ENCODE results near the gene ARMC2.

The ARMC2 gene

GRCh38 chr6:108998485-108998884, 150.3 kb downstream of the ARMC2 start:
- DNase-seq: no peak

DNA sequence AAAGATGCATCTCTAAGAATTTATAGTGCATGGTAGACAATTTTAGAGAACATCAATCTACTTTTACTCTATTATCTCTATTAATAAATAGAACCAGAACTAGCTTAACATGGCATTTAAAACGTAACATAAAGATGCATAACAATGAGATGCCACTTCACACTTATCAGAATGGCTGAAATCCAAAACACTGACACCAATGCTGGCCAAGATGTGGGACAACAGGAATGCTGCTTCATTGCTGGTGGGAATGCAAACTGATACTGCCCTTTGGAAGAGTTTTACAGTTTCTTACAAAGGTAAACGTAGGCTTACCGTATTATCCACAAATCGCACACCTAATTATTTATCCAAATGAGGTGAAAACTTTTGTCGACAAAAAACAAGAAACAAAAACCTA, 151.2 kb downstream of the ARMC2 start:
- no peak for DNase-seq

DNA sequence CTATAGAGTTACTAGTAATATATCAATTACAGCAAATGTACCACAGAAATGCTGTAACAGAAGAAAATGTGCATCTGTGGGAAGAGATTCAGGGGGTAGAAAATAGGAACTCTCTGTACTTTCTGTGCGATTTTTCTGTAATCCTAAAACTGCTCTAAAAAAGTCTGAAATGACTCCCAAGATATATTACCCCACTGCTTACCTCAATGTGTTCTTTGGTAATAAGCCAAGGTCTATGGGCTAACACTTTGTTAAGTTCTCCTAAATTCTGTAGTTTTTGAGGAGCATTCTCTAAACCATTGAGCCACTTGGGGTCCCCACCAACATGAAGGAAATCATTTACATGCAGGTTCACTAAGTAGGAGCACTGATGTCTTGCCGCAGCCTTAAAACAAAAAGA, 152.1 kb downstream of the ARMC2 start:
- DNase-seq: no peak

GRCh38 chr6:109001291-109001894, 153.2 kb downstream of the ARMC2 start:
- peak; percentile 16 for DNase-seq

- no peak for DNase-seq
These were observed 154.0 kb downstream of the ARMC2 start for GRCh38 chr6:109002051-109002697.

GRCh38 chr6:109002882-109003281, 154.7 kb downstream of the ARMC2 start:
- DNase-seq: no peak

DNA sequence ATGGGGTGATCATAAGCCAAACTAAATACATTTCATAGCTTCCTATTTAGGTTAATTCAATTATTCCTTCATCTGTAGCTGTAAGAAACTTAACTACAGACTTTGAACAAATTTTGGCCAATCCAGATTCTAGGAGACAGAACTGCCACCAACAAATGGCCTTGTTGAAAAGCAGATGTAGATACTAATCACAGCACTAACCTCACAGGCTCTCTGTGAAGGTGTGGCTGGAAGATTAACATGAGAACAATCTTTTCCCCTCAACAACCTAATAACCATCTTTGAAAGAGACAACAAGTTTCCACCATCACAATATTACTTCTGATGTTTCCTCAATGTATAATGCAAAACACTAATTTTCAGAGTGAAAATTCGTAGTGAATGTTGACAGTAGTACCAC, 158.6 kb downstream of the ARMC2 start:
- DNase-seq: no peak

GRCh38 chr6:109007521-109007920, 159.3 kb downstream of the ARMC2 start:
- DNase-seq: no peak

- DNase-seq: no peak
These were observed 159.8 kb downstream of the ARMC2 start for GRCh38 chr6:109008054-109008453.

DNA sequence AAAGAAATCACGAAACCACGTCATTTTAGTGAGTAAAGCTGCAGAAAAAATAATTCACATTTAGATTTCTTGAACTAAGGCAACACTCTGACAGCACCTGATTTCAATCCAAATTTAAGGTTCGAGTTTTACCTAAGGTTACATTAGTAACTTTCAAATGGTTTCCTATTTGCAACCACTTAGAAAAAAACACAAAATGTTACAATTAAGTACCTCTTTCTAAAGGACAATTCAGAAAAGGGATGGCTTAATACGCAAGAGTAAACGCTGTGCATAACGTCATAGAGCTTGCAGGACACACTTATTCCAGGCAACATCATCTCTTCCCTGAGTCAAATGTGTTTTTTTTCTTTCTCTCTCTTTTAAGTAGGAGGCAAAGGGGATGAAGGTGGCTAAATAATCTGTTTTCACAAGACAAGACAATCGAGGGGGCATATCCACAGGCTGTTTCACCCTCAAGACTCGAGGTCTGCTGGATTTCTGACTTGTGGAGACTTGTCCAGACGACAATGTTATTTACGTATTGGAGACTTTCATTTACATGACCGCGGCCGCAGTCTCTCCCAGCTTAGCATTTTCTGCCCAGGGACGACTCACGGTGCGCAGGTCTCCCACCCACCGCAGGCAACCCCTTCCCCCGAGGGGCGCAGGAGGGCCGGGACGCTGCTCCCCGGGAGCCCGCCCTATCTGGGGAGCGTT, 160.5 kb downstream of the ARMC2 start:
- DNase-seq: peak; percentile 56

- peak; percentile 86 for DNase-seq
These were observed 161.2 kb downstream of the ARMC2 start for GRCh38 chr6:109009236-109009961.

DNA sequence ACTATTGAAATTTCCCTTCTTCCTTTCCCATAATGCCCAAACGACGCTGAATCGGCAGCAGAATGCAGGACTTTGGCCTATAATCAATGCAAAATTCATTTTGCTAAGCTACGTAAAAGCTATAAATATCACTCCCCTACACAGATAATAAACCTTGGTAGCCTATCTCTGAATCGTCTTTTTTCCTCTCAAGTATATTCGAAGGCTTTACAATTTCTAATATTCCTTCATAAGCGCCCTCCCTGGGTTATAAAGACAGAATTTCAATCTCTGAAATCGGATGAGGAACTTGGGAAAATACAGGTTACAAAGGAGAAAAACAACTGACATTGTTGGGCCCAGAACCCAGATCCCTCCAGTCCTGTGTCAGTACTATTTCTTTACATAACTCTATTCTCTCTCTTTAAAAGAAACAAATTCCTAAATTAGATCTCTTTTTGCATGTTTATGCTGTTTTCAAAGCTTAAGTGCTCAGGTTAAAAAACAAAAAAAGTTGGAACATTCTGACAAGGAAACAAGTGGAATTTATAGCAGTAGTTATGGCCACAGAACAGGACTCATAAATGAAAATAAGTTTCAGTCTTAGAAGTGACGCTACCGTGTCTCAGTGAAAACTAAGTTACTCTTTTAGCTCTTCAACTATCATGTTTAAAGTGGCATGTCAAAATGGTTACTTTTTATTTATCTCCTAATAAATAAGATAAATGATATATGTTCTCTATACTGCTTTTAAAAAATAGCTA, 161.9 kb downstream of the ARMC2 start:
- DNase-seq: no peak

GRCh38 chr6:109010705-109011102, 162.5 kb downstream of the ARMC2 start:
- no peak for DNase-seq

DNA sequence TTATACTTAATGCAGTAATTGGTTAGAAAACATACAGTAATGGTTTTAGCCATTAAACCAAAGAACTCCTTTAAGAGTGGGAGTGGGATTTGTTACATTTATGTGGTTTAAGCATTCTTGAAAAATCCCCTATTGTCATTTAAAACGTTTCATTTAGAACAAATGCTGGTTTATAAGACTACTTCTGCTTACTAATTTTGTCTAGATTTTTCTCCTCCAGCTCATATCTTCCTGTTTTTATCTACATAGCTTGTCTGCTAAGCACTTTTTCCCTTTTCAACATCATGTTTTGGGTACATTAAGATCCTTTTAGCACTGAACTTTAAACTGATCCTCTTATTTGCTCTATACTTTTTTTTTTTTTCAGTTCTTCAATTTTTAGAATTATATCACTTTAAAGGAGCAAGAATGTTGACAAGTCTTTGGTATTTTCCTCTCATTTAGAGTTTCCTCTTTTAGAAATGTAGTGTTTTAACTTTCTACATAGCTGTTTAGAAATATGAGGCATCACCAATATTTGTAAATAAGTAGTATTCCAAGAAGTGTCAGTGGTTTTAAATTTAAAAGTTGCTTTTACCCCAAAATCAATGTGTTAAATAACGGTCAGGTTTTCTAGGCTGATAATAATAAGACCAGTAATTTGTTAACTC, 165.6 kb downstream of the ARMC2 start:
- DNase-seq: no peak

GRCh38 chr6:109014606-109015005, 166.4 kb downstream of the ARMC2 start:
- no peak for DNase-seq

GRCh38 chr6:109015176-109015575, 167.0 kb downstream of the ARMC2 start:
- no peak for DNase-seq

- no peak for DNase-seq
These were observed 171.7 kb downstream of the ARMC2 start for GRCh38 chr6:109019911-109020310.

GRCh38 chr6:109021870-109022269, 173.6 kb downstream of the ARMC2 start:
- no peak for DNase-seq

GRCh38 chr6:109023356-109023925, 175.2 kb downstream of the ARMC2 start:
- no peak for DNase-seq

Data from NCI-H1105 (cell line).